Vagina (tissue), 2 donors: Measurements from ENCODE around the gene DRD1. TPM values are rescaled to one million over a fixed set of nuclear protein-coding genes. Genes with fewer than 3 reads are reported as not detected.

Source experiments
- DNase-seq, 2 donors: peaks; one replicate each; pipeline ENCODE4 v3.0.0-alpha.2; 2017; ENCODE audit errors: extremely low spot score in 2 of 2
- H3K27ac ChIP-seq: fragments of 200-600 bp; sonication (generic); one replicate; pipeline ENCODE4 v1.5.1; 2019
- H3K27me3 ChIP-seq: fragments of 200-600 bp; sonication (generic); one replicate; pipeline ENCODE4 v1.5.1; 2019
- H3K36me3 ChIP-seq, 2 donors: fragments of 200-600 bp; sonication (generic); one replicate each; pipeline ENCODE4 v1.5.1; 2017 to 2019
- H3K4me1 ChIP-seq: fragments of 200-600 bp; sonication (generic); one replicate; pipeline ENCODE4 v1.5.1; 2019
- H3K4me3 ChIP-seq, 2 donors: fragments of 200-600 bp; sonication (generic); 1 replicate in 1 of 2; 2 replicates in 1 of 2; pipeline ENCODE4 v1.5.1; 2016 to 2019
- H3K9me3 ChIP-seq: fragments of 200-600 bp; sonication (generic); one replicate; pipeline ENCODE4 v1.5.1; 2019
- CTCF ChIP-seq, 3 experiments: fragments of 450-650 bp in 2 of 3; fragments of 200-600 bp in 1 of 3; sonication (generic) in 1 of 3; IDR thresholded peaks; one replicate each; pipeline ENCODE4 v1.5.1; 2017 to 2019; ENCODE audit warnings: antibody characterized with exemption in 3 of 3, mild to moderate bottlenecking in 2 of 3, moderate library complexity in 2 of 3
- POLR2A ChIP-seq, 2 donors: fragments of 450-650 bp; IDR thresholded peaks; one replicate each; pipeline ENCODE4 v1.6.1; 2017; ENCODE audit warnings: antibody characterized with exemption in 2 of 2, mild to moderate bottlenecking in 2 of 2, moderate library complexity in 2 of 2
- POLR2AphosphoS5 ChIP-seq, 2 donors: sonication (generic); formaldehyde crosslinking; IDR thresholded peaks; one replicate each; pipeline ENCODE4 v1.9.0; 2017; ENCODE audit warnings: antibody characterized with exemption in 2 of 2, mild to moderate bottlenecking in 2 of 2, low read depth in 1 of 2; ENCODE audit not compliant: insufficient read depth in 1 of 2
- intact Hi-C: fragments of 100-400 bp; cut with DNase I; formaldehyde crosslinking; loops from one replicate; pipeline ENCODE4 v1.15.1; 2023
- total RNA-seq: library from RNA; depleted of rRNA; stranded (reverse); fragments of >200 nt; gene quantifications from one replicate; pipeline ENCODE4 v1.2.3, GENCODE V29; 2016

Gene DRD1
- total RNA-seq, 1 donor from 2014 or later, result not detected

GRCh38 chr5:175489693-175490443 is 45.9 kb upstream of the DRD1 start:
- TF ChIP-seq POLR2AphosphoS5 (IDR thresholded peaks at IDR 0.05; ENCODE audit: insufficient read depth in 1 of 2, low read depth in 1 of 2) (no peak), POLR2A (IDR thresholded peaks at IDR 0.05) (no peak), CTCF (IDR thresholded peaks at IDR 0.05) (no peak)
- intact Hi-C loops, result no loop called here
- DNase-seq, result no peak
- Histone ChIP-seq H3K4me3 (no peak overlapping the region), H3K27me3 (no peaks in the 10 kb centered on the region), H3K27ac (no peak overlapping the region), H3K9me3 (no peaks in the 10 kb centered on the region), H3K4me1 (peaks cover 15% of the 10 kb centered on the region), H3K36me3 (peaks cover 0 to 23% of the 10 kb centered on the region in 2 donors)

- peaks cover 0 to 19% of the 10 kb centered on the region in 2 donors for H3K36me3 ChIP-seq
- H3K4me3 ChIP-seq, result no peak overlapping the region
- H3K27me3 ChIP-seq, result no peaks in the 10 kb centered on the region
- H3K9me3 ChIP-seq, result no peaks in the 10 kb centered on the region
- no peak overlapping the region for H3K27ac ChIP-seq
- TF ChIP-seq POLR2AphosphoS5 (IDR thresholded peaks at IDR 0.05; ENCODE audit: insufficient read depth in 1 of 2, low read depth in 1 of 2), result no peak
- no peak for TF ChIP-seq POLR2A (IDR thresholded peaks at IDR 0.05)
- TF ChIP-seq CTCF (IDR thresholded peaks at IDR 0.05), result no peak
- no peaks in the 10 kb centered on the region for H3K4me1 ChIP-seq
- intact Hi-C loops, result no loop called here
- no peak for DNase-seq
These were observed 43.7 kb upstream of the DRD1 start for GRCh38 chr5:175487514-175488222.

GRCh38 chr5:175485631-175486030 is 41.6 kb upstream of the DRD1 start:
- Histone ChIP-seq H3K9me3 (no peaks in the 10 kb centered on the region), H3K4me3 (no peak overlapping the region), H3K27me3 (no peaks in the 10 kb centered on the region), H3K4me1 (peaks cover 15% of the 10 kb centered on the region), H3K36me3 (peaks cover 0 to 9% of the 10 kb centered on the region in 2 donors), H3K27ac (no peak overlapping the region)
- intact Hi-C loops, result no loop called here
- no peak for TF ChIP-seq POLR2AphosphoS5 (IDR thresholded peaks at IDR 0.05; ENCODE audit: insufficient read depth in 1 of 2, low read depth in 1 of 2)
- no peak for TF ChIP-seq POLR2A (IDR thresholded peaks at IDR 0.05)
- no peak for TF ChIP-seq CTCF (IDR thresholded peaks at IDR 0.05)
- DNase-seq, result peak in 1 of 2 donors; percentile 28

GRCh38 chr5:175484829-175485228 is 40.8 kb upstream of the DRD1 start:
- H3K27ac ChIP-seq, result no peak overlapping the region
- H3K36me3 ChIP-seq, result peaks cover 0 to 9% of the 10 kb centered on the region in 2 donors
- H3K27me3 ChIP-seq, result no peaks in the 10 kb centered on the region
- no peak for DNase-seq
- no peak overlapping the region for H3K4me3 ChIP-seq
- intact Hi-C loops, result no loop called here
- TF ChIP-seq POLR2A (IDR thresholded peaks at IDR 0.05) (no peak), POLR2AphosphoS5 (IDR thresholded peaks at IDR 0.05; ENCODE audit: insufficient read depth in 1 of 2, low read depth in 1 of 2) (no peak), CTCF (IDR thresholded peaks at IDR 0.05) (no peak)
- H3K9me3 ChIP-seq, result no peaks in the 10 kb centered on the region
- H3K4me1 ChIP-seq, result peaks cover 23% of the 10 kb centered on the region

GRCh38 chr5:175484322-175484721 is 40.3 kb upstream of the DRD1 start:
- no peak for DNase-seq
- Histone ChIP-seq H3K36me3 (peaks cover 0 to 9% of the 10 kb centered on the region in 2 donors), H3K27ac (no peak overlapping the region), H3K9me3 (no peaks in the 10 kb centered on the region), H3K4me3 (no peak overlapping the region), H3K27me3 (no peaks in the 10 kb centered on the region), H3K4me1 (peaks cover 28% of the 10 kb centered on the region)
- intact Hi-C loops, result no loop called here
- TF ChIP-seq CTCF (IDR thresholded peaks at IDR 0.05) (no peak), POLR2AphosphoS5 (IDR thresholded peaks at IDR 0.05; ENCODE audit: insufficient read depth in 1 of 2, low read depth in 1 of 2) (no peak), POLR2A (IDR thresholded peaks at IDR 0.05) (no peak)
